Measurements from ENCODE around the gene OXER1.
A peak's percentile ranks its signal among the peaks of the same experiment; 100 is the strongest.
"Not testable (repeated sequence)": the region's sequence is repeated elsewhere in the genome, so short reads cannot be mapped to it uniquely, and the experiment has no call there.

OXER1 gene

GRCh38 chr2:42744545-42745082 is 19.3 kb downstream of the OXER1 start:
- DNase-seq = no peak

- DNase-seq = no peak
Measured at GRCh38 chr2:42743659-42743990, 20.3 kb downstream of the OXER1 start.

- DNase-seq = no peak
Measured at GRCh38 chr2:42742740-42743658, 20.9 kb downstream of the OXER1 start.

GRCh38 chr2:42741140-42741539 is 22.8 kb downstream of the OXER1 start:
- no peak for DNase-seq

- DNase-seq = no peak
Measured at GRCh38 chr2:42736598-42737322, 27.2 kb downstream of the OXER1 start.

- DNase-seq = no peak
Measured at GRCh38 chr2:42733852-42734251, 30.1 kb downstream of the OXER1 start.

GRCh38 chr2:42731316-42731715 is 32.6 kb downstream of the OXER1 start:
- DNase-seq = not testable (repeated sequence)

GRCh38 chr2:42726680-42727079 is 37.3 kb downstream of the OXER1 start:
- DNase-seq = no peak

GRCh38 chr2:42725657-42726056 is 38.3 kb downstream of the OXER1 start:
- DNase-seq = no peak

GRCh38 chr2:42724886-42725285 is 39.0 kb downstream of the OXER1 start:
- no peak for DNase-seq

GRCh38 chr2:42723465-42723864 is 40.5 kb downstream of the OXER1 start:
- DNase-seq = no peak

- DNase-seq = peak; percentile 79 to 90
Measured at GRCh38 chr2:42722320-42723190, 41.4 kb downstream of the OXER1 start.

GRCh38 chr2:42721898-42722297 is 42.0 kb downstream of the OXER1 start:
- no peak for DNase-seq

GRCh38 chr2:42714686-42715085 is 49.2 kb downstream of the OXER1 start:
- DNase-seq = no peak

- no peak for DNase-seq
Measured at GRCh38 chr2:42713920-42714319, 50.0 kb downstream of the OXER1 start.

GRCh38 chr2:42712934-42713333 is 51.0 kb downstream of the OXER1 start:
- DNase-seq = no peak
